Right forelimb (tissue), 1 donor: ENCODE measurements around the gene RPL19.
"Not testable (repeated sequence)": the region's sequence is repeated elsewhere in the genome, so short reads cannot be mapped to it uniquely, and the experiment has no call there.

Source experiments
- DNase-seq: peaks from one replicate; pipeline ENCODE4 v3.0.0-alpha.2; 2018

RPL19 gene

DNA sequence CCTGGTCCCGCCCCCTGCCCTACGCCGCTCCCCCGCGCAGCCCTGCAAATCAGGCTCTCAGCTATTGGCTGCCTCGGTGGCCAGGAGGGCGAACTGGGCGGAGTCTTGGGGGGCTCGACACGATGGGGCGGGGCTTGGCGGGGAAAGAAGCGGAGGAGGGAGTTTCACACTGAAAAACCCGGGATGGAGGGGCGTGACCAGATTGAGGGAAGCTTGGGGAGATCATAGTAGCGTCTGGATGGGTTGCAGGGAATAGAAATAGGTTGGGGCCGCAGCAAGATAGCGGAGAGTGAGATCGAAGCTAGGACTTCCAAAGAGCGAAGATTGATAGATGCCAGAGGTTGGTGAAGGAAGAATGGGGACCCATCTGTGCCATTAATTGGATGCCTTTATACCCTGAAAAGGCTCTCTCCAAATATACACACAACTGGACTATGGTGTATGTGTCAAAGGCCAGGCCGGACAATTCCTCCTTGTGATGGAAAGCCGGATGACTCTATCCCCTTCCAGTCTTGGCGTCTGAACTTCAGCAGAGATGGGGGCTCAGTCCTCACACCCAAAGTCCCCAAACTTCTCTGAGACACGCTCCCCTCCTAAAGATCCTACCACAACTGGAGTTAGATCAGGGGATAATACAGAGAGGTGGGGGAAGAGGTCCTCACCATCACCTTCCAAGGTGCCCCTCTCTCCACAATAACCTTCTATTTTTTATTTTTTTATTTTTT is 26.0 kb downstream of the RPL19 start:
- DNase-seq = peak; percentile 88

- no peak for DNase-seq
Observed at GRCh38 chr17:39227364-39227919, 27.4 kb downstream of the RPL19 start.

DNA sequence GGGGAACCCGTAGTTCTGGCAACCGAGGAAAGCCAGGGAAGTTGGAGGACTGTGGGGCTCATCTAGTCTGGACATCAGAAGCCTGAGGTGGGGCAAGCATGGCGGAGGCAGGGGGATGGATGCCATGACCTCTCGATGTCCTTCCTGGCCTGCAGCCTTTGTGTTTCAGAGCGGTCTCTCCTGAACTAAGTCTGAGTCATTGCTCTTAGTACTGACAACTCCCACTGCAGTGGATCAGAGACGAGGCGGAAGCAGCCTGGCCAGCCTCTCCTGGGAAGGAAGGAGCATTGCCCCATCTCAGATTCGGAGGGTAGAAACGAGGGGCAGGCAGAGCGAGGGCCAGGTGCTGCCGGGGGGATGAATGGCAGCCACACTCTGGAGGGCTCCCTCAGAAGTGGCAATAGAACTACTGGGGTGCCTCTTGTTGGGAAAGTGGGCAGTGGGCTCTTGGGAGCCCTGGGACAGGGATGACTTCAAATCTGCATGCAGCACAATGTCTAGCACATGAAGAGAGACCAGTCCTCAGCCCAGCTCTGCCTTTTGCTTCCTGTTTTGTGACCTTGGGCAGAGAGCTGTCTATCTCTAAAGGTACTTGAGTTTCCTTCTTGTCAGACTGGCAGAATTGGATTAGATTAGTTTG is 29.3 kb downstream of the RPL19 start:
- DNase-seq = no peak

DNA sequence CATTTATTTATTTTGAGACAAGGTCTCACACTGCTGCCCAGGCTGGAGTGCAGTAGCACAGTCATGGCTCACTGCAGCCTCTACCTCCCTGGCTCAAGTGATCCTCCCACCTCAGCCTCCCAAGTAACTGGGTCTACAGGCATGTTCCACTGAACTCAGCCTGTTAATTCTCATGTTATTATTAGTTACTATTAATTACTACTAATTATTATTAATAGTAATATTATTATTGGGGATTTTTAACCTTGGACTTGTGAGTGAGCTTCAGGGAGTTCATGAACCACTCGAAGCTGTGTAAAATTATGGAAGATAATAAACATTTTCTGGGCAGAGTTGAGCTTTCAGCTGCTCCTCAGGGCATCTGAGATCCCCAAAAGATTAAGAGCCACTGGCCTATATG is 30.3 kb downstream of the RPL19 start:
- DNase-seq = no peak

DNA sequence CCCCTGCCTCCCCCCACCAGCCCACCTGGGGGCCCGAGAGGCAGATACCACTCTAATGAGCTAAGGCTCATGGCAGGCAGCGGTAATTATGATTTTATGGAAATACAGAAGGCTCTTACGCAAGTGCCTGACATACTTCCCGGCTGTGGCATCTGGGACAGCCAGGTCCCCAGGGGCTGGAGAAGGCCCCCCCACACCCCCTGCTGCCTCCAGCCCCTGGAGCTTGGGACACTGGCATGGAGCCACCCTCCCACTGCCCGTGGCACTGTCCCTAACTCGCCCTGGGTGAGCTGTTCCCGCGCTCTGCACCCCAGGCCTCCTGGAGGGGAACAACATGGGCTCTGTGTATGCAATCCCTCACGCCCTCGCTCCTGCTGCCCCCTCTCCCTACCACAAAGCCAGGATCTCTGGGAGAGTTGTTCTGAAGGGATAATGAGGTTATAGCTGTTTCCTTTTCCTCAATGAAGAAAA is 31.0 kb downstream of the RPL19 start:
- no peak for DNase-seq

- no peak for DNase-seq
Observed at GRCh38 chr17:39231591-39232551, 31.8 kb downstream of the RPL19 start.

DNA sequence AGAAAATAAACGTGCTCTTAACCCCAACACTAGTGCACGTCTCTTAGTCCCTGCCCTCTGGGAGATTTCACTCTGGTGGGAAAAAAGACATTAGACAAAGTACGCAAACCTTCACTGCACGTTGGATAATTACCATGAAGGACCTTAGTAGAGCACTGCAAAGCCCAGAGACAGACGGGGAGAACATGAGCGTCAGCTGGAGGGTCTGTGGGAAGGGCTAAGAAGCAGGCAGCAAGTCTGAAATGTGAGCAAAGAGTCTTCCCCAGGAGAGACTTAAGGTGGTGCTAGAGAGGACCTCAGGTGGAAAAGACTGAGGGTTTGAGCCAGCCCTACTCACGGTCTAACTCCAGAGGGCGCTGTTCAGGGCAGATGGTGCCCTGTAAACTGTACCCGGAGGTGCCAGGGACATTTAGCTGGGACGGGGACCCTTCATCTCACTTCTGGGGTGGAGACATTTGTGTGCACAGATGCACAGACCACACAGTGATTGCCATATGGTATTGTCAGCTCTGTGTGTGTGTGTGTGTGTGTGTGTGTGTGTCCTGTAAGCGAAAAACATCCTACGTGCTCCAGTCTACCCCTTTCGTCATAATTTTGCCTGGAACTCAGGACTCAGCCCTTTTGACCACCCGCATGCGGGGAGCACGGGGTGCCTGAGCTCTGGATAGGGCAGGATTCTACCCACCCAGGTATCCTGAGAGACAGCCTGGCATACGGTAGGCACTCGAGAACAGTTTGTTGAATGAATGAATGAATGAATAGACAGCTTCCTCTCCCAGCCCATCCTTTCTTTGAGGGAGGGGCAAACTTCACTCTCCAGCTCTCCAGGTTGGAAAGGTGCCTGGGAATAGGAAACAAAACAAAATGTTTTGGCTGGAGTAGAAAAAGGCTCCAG is 35.7 kb downstream of the RPL19 start:
- DNase-seq = no peak

DNA sequence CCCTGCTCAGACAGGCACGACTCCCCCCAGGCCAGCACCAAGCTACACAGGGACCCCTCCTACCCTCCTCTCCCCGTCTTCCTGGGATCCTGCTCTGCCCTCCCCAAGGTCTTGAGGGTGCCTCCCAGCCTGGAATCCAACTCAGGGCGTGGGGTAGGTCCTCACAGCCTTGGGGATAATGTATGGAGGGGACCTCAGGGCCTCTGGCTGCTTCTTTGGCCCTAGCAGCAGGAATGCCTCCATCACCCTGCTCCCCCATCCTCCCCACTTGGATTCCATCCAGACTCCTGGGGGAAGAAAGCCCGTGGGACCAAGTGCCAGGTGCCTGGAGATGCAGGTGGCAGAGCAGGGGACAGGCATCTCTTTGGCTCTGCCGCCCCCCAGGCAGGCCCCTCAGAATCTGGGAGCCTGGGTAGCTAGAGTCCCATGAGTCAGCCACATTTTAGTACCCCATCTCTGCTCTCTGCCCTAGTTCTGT is 36.4 kb downstream of the RPL19 start:
- no peak for DNase-seq

- DNase-seq = no peak
Observed at GRCh38 chr17:39236981-39237441, 36.9 kb downstream of the RPL19 start.

GRCh38 chr17:39237586-39237985 is 37.5 kb downstream of the RPL19 start:
- no peak for DNase-seq

GRCh38 chr17:39238311-39238972 is 38.4 kb downstream of the RPL19 start:
- DNase-seq = no peak

DNA sequence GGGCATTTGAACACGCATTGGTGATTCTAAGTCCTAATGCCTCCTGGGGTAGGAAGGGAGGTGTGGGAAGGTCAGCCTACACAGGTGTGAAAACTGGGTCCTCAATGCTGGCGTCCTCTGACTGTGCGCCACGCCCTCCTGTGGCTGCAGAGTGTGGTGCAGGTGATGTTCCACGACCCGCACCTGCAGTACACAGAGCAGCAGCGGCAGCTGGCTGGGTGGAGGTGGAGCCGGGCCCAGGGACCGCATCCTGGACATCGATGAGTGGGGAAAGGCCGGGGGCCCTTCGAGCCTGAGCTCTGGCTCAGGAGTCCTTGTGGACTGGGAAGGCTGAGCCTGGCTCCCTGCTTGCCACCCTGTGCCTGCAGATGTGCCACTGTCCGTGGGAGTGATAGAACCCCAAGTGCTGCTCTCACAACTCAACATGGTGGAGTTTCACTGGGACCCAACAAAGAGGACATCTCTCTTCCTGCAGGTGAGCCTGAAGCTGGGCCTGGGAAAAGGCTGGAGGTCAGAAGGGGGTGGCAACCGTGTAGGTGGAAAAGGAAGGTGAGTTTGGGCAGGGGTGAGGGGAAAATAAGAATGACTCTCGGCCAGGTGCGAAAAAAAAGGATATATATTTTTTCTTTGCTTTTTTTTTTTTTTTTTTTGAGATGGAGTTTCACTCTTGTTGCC is 39.7 kb downstream of the RPL19 start:
- DNase-seq = no peak

DNA sequence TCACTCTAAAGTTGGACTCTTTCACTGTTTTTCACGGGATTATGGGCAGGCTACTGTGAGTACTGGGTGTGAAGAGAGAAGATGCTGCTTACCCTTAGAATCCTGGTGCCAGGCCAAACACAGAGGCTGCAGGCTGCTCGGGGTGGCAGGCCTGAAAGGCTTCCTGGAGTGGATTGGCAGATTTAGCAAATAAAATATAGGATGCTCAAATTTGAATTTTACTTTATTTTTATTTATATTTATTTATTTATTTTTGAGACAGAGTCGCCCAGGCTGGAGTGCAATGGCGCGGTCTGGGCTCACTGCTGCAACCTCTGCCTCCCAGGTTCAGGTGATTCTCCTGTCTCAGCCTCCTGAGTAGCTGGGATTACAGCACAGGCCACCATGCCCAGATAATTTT is 40.5 kb downstream of the RPL19 start:
- DNase-seq = no peak

DNA sequence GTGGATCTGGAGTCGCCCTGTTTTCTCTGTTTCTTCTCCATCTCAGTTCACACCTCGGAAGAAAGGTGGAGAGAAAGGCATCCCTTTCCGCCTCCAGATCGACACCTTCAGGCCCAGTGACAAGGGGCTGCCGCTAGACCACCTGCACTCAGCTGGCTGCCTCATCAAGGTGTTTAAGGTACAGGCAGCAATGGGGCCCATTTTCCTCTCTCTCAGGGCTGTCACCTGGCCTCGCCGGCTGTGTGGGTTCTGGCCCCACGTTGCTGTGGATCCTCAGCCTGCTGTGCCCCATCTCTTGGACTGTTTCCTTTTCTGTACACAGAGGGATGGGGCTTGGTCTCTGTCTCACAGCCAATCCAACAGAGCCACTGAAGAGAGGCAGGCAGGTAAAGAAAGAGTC is 43.1 kb downstream of the RPL19 start:
- DNase-seq = no peak

- DNase-seq = no peak
Observed at GRCh38 chr17:39244016-39244599, 44.0 kb downstream of the RPL19 start.

DNA sequence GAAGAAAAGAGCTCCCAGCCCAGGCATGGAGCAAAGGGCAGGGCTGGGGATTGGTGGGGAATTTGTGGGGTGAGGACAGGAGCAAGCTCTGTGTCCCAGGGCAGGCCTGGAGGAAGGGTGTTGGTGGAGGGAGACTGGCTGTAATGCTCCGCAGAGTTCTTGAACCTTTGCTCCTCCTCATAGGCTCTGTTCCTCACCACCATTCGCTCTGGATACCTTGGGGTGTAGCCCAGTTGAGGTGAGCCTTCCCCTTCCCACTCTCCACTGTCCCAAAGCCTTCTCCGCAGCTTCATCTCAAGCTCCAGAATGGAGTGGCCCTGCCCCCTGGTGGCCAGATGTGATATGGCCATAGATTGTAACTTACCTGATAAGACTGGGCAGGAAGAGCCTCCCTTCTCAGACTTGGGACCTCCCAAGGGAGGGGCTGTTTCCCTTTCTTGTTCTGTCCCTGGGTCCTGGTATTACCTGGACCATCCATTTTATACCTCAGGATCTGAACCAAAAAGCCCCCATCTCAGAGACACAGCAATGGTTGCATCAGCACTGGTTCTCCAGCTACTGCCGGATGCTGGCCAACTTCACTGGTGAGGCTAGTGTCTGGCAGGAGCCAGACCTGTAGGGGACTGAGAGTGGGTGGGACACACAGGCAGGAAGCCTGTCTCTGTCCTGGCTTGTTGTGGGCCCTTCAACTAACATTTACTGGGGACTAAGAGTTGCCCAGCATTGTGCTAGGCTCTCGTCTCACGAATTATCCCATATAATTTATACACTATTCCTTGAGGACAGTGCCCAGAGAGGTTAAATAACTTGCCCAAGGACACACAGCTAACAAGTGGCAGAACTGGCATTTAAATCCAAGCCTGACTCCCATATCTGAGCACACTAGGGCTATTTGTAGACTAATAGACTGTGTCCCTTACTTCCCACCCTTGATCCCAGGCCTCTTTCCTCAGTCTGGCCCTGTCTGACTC is 44.8 kb downstream of the RPL19 start:
- peak; percentile 92 for DNase-seq

DNA sequence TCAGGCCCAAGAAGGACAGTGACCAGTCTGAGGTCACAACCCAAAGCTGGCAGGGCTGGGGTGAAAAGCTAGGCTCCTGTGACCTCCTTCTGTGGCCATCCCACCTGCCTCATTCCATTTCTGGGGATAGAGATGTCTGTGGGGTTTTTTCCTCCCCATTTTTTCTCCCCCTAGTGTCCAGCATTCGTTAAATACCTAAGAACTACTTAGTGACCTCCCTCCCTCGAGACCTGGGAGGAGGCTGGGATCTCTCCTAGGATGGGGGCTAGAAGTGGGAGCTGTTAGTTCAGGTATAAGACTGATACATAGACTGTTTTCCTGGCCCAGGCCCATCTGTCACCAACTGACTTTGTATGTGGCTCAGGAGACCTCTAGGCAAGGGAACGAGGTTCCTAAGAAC is 46.2 kb downstream of the RPL19 start:
- no peak for DNase-seq

GRCh38 chr17:39250076-39250475 is 50.0 kb downstream of the RPL19 start:
- not testable (repeated sequence) for DNase-seq

DNA sequence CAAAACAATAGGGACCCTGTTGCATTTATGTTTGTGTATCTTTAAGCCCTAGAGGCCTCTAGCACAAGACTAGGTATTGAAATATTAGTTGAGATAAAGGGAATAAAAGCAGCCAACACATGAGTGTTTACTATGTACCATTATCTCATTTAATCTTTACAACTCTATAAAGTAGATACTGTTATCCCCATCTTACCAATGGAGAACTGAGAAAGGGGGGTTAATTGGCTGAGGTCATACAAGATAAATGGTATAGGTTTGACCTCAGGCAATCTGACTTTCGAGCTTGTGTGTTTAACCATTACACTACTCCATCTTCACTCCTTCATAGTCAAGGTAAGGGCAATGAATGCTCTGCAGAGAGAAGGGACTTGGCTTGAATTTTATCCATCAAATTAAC is 51.9 kb downstream of the RPL19 start:
- DNase-seq = no peak
